Neural progenitor cell (in vitro differentiated cells): ENCODE measurements around the gene KIAA0753. TPM values are rescaled to one million over a fixed set of nuclear protein-coding genes. Genes with fewer than 3 reads are reported as not detected.

Experiments used
- DNase-seq: peaks from one replicate; pipeline ENCODE4 v3.0.0-alpha.2; 2016; ENCODE audit warnings: low spot score
- H2AFZ ChIP-seq: fragments of 200-600 bp; sonication (generic); replicated peaks from 2 replicates; pipeline ENCODE4 v1.6.1; 2016; ENCODE audit warnings: antibody characterized with exemption
- H3F3A ChIP-seq: fragments of 200-600 bp; sonication (generic); 2 replicates; pipeline ENCODE4 v1.6.1; 2016; ENCODE audit warnings: antibody characterized with exemption, low read depth
- H3K27ac ChIP-seq: fragments of 200-600 bp; sonication (generic); 2 replicates; pipeline ENCODE4 v1.5.1; 2016; ENCODE audit warnings: mild to moderate bottlenecking
- H3K27me3 ChIP-seq: fragments of 200-600 bp; sonication (generic); 2 replicates; pipeline ENCODE4 v1.6.1; 2016; ENCODE audit warnings: mild to moderate bottlenecking, moderate library complexity
- H3K36me3 ChIP-seq: fragments of 200-600 bp; sonication (generic); 2 replicates; pipeline ENCODE4 v1.5.1; 2016
- H3K4me1 ChIP-seq: fragments of 200-600 bp; sonication (generic); 2 replicates; pipeline ENCODE4 v1.6.1; 2016; ENCODE audit warnings: mixed run types
- H3K4me2 ChIP-seq: fragments of 200-600 bp; sonication (generic); 2 replicates; pipeline ENCODE4 v1.6.1; 2016
- H3K4me3 ChIP-seq: fragments of 200-600 bp; sonication (generic); 2 replicates; pipeline ENCODE4 v1.5.1; 2016
- H3K79me2 ChIP-seq: fragments of 200-600 bp; sonication (generic); 2 replicates; pipeline ENCODE4 v1.6.1; 2016; ENCODE audit warnings: low read depth
- H3K9ac ChIP-seq: fragments of 200-600 bp; sonication (generic); 2 replicates; pipeline ENCODE4 v1.6.1; 2016
- H3K9me3 ChIP-seq: fragments of 200-600 bp; sonication (generic); 2 replicates; pipeline ENCODE4 v1.5.1; 2016; ENCODE audit warnings: low read depth
- H4K20me1 ChIP-seq: fragments of 200-600 bp; sonication (generic); 2 replicates; pipeline ENCODE4 v1.6.1; 2016; ENCODE audit warnings: low read depth
- H3K27ac Mint-ChIP-seq: 3 replicates; pipeline ENCODE4 v1.8.0; 2021; ENCODE audit warnings: mixed read lengths
- H3K27me3 Mint-ChIP-seq: 2 replicates; pipeline ENCODE4 v1.8.0; 2022; ENCODE audit warnings: low read depth, mild to moderate bottlenecking, inconsistent platforms, moderate library complexity, mixed read lengths; ENCODE audit not compliant: insufficient read depth
- H3K36me3 Mint-ChIP-seq: 3 replicates; pipeline ENCODE4 v1.8.0; 2021; ENCODE audit warnings: mixed read lengths
- H3K4me1 Mint-ChIP-seq: 3 replicates; pipeline ENCODE4 v1.8.0; 2021; ENCODE audit warnings: mixed read lengths
- H3K4me3 Mint-ChIP-seq: 3 replicates; pipeline ENCODE4 v1.8.0; 2021; ENCODE audit warnings: mild to moderate bottlenecking, moderate library complexity, mixed read lengths
- H3K9me3 Mint-ChIP-seq: 3 replicates; pipeline ENCODE4 v1.8.0; 2020; ENCODE audit warnings: mixed read lengths
- CTCF ChIP-seq: fragments of 200-600 bp; sonication (generic); IDR thresholded peaks from 2 replicates; pipeline ENCODE4 v1.5.1; 2017; ENCODE audit warnings: antibody characterized with exemption, mild to moderate bottlenecking
- EZH2 ChIP-seq: fragments of 200-600 bp; sonication (generic); IDR thresholded peaks from 2 replicates; pipeline ENCODE4 v1.6.1; 2017; ENCODE audit warnings: antibody characterized with exemption, mild to moderate bottlenecking, moderate library complexity
- EZH2phosphoT487 ChIP-seq: fragments of 200-600 bp; sonication (generic); IDR thresholded peaks from 2 replicates; pipeline ENCODE4 v1.6.1; 2017; ENCODE audit warnings: antibody characterized with exemption
- total RNA-seq: library from RNA; depleted of rRNA; stranded (reverse); fragments of >200 nt; gene quantifications from 2 replicates; pipeline ENCODE4 v1.2.3, GENCODE V29; 2015; ENCODE audit warnings: low replicate concordance

The KIAA0753 gene
- total RNA-seq, 1 donor from 2014 or later: 24.1 TPM

DNA sequence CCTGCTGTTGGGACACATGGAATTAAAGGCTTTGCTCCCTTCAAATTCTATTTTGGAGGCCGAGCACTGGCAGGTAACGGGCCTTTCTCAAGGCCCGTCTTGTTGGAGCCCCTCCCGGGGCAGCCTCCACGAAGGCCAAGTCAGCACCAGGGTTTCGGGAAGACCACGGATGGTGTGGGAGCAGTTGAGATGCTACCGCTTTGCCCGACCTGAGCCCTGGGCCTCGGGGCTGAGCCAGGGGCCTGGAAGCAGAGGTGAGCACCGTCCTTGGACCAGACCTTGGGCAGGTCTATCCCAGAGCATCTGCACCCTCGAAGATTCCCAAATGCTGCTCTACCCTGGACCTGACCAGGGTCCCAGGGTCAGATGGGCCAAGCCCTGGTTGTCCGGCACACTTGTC, 34.1 kb upstream of the KIAA0753 start:
- H3K4me3 Mint-ChIP-seq: no peak overlapping the region
- no peak overlapping the region for H3K4me2 ChIP-seq
- H3K27me3 Mint-ChIP-seq: peaks cover 10% of the 10 kb centered on the region
- H3K36me3 ChIP-seq: no peaks in the 10 kb centered on the region
- no peaks in the 10 kb centered on the region for H3K79me2 ChIP-seq
- no peak for DNase-seq
- no peaks in the 10 kb centered on the region for H3K27me3 ChIP-seq
- H3K27ac ChIP-seq: no peak overlapping the region
- H3K9me3 Mint-ChIP-seq: no peaks in the 10 kb centered on the region
- no peaks in the 10 kb centered on the region for H4K20me1 ChIP-seq
- no peak for TF ChIP-seq CTCF
- TF ChIP-seq EZH2: no peak
- no peak for TF ChIP-seq EZH2phosphoT487
- no peaks in the 10 kb centered on the region for H3K4me1 Mint-ChIP-seq
- H3K27ac Mint-ChIP-seq: no peak overlapping the region
- no peaks in the 10 kb centered on the region for H3K36me3 Mint-ChIP-seq
- H3K4me1 ChIP-seq: no peaks in the 10 kb centered on the region
- H3K9ac ChIP-seq: no peak overlapping the region
- no peak overlapping the region for H3K4me3 ChIP-seq
- H2AFZ ChIP-seq: no peak overlapping the region
- no peaks in the 10 kb centered on the region for H3K9me3 ChIP-seq
- no peaks in the 10 kb centered on the region for H3F3A ChIP-seq

DNA sequence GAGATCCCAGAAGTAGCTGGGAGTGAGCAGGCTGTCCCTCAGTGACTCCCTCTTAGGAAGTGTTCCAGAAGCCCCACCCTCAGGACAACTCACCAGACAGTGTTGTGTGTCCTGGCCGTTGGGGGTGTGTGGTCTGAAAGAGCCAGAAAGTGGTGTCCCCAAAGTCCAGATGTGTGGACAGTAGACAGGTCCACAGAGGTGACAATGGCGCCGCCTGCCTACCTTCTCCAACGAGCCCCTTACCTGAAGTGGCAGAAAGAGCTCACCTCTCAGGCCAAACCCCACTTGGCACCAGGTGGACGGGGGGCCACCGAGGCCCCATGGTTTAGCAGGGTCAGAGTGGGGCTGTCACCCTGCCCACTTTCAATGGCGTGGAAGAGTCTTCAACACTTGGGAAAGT, 30.9 kb upstream of the KIAA0753 start:
- no peaks in the 10 kb centered on the region for H3K9me3 Mint-ChIP-seq
- TF ChIP-seq EZH2 (no peak), EZH2phosphoT487 (no peak), CTCF (no peak)
- Histone ChIP-seq H3K9me3 (no peaks in the 10 kb centered on the region), H3K4me3 (no peak overlapping the region), H3K79me2 (no peaks in the 10 kb centered on the region), H2AFZ (no peak overlapping the region), H3K27me3 (no peaks in the 10 kb centered on the region), H3K4me1 (no peaks in the 10 kb centered on the region), H3K36me3 (no peaks in the 10 kb centered on the region), H3K9ac (no peak overlapping the region), H3K4me2 (no peak overlapping the region), H3K27ac (no peak overlapping the region), H4K20me1 (no peaks in the 10 kb centered on the region), H3F3A (no peaks in the 10 kb centered on the region)
- no peaks in the 10 kb centered on the region for H3K4me1 Mint-ChIP-seq
- H3K27ac Mint-ChIP-seq: no peak overlapping the region
- no peak overlapping the region for H3K4me3 Mint-ChIP-seq
- no peak for DNase-seq
- H3K27me3 Mint-ChIP-seq: peaks cover 7% of the 10 kb centered on the region
- no peaks in the 10 kb centered on the region for H3K36me3 Mint-ChIP-seq

GRCh38 chr17:6670999-6671398, 30.5 kb upstream of the KIAA0753 start:
- TF ChIP-seq EZH2phosphoT487 (no peak), EZH2 (no peak), CTCF (no peak)
- Histone ChIP-seq H3K9me3 (no peaks in the 10 kb centered on the region), H3K4me2 (no peak overlapping the region), H3K27me3 (no peaks in the 10 kb centered on the region), H3F3A (no peaks in the 10 kb centered on the region), H3K79me2 (no peaks in the 10 kb centered on the region), H2AFZ (no peak overlapping the region), H3K36me3 (no peaks in the 10 kb centered on the region), H4K20me1 (no peaks in the 10 kb centered on the region), H3K4me3 (no peak overlapping the region), H3K27ac (no peak overlapping the region), H3K4me1 (no peaks in the 10 kb centered on the region), H3K9ac (no peak overlapping the region)
- DNase-seq: no peak
- H3K4me1 Mint-ChIP-seq: peaks cover 3% of the 10 kb centered on the region
- H3K4me3 Mint-ChIP-seq: no peak overlapping the region
- peaks cover 8% of the 10 kb centered on the region for H3K27me3 Mint-ChIP-seq
- no peaks in the 10 kb centered on the region for H3K9me3 Mint-ChIP-seq
- no peaks in the 10 kb centered on the region for H3K36me3 Mint-ChIP-seq
- H3K27ac Mint-ChIP-seq: no peak overlapping the region

- H3K4me3 Mint-ChIP-seq: no peak overlapping the region
- peaks cover 4% of the 10 kb centered on the region for H3K4me1 Mint-ChIP-seq
- no peak for DNase-seq
Measured at GRCh38 chr17:6670571-6670970, 30.1 kb upstream of the KIAA0753 start.

More at GRCh38 chr17:6670571-6670970, 30.1 kb upstream of the KIAA0753 start:
- H3K36me3 Mint-ChIP-seq: no peaks in the 10 kb centered on the region
- Histone ChIP-seq H3K9me3 (no peaks in the 10 kb centered on the region), H4K20me1 (no peaks in the 10 kb centered on the region), H3K9ac (no peak overlapping the region), H3K4me1 (no peaks in the 10 kb centered on the region), H3F3A (no peaks in the 10 kb centered on the region), H3K4me2 (no peak overlapping the region), H3K36me3 (no peaks in the 10 kb centered on the region), H3K79me2 (no peaks in the 10 kb centered on the region), H2AFZ (no peak overlapping the region), H3K4me3 (no peak overlapping the region), H3K27ac (no peak overlapping the region), H3K27me3 (peaks cover 3% of the 10 kb centered on the region)
- peaks cover 7% of the 10 kb centered on the region for H3K27me3 Mint-ChIP-seq
- no peak for TF ChIP-seq EZH2
- TF ChIP-seq CTCF: no peak
- no peak for TF ChIP-seq EZH2phosphoT487
- H3K9me3 Mint-ChIP-seq: no peaks in the 10 kb centered on the region
- no peak overlapping the region for H3K27ac Mint-ChIP-seq
